Activated T-cell treated with anti-CD3 and anti-CD28 coated beads, Interleukin-2, amount 50 U/mL, for 48 hours (primary cell): ENCODE data around the gene KRTAP10-8.
"Not testable (repeated sequence)": the region's sequence is repeated elsewhere in the genome, so short reads cannot be mapped to it uniquely, and the experiment has no call there.

ENCODE experiments used
- DNase-seq, 2 experiments: peaks; one replicate each; pipeline ENCODE4 v3.0.0-alpha.2; 2020

The KRTAP10-8 gene, protein sequence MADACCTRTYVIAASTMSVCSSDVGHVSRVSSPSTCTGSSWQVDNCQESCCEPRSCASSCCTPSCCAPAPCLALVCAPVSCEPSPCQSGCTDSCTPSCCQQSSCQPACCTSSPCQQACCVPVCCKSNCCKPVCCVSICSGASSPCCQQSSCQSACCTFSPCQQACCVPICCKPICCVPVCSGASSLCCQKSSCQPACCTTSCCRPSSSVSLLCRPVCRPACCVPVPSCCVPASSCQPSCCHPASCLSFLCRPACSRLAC

DNA sequence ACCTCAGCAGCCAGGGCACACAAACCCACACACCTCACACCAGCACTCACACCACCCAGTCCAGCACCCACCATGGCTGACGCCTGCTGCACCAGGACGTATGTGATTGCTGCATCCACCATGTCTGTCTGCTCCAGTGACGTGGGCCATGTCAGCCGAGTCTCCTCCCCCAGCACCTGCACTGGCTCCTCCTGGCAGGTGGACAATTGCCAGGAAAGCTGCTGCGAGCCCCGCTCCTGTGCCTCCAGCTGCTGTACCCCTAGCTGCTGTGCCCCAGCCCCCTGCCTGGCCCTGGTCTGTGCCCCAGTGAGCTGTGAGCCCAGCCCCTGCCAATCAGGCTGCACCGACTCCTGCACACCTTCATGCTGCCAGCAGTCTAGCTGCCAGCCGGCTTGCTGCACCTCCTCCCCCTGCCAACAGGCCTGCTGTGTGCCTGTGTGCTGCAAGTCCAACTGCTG is at the start of gene KRTAP10-8:
TSS of gene KRTAP10-8 (plus strand) at position 51 of the 458 bp plus-strand sequence. CDS start at position 73, 22 bp downstream.
- DNase-seq: peak in 1 of 2 experiments; percentile 5

DNA sequence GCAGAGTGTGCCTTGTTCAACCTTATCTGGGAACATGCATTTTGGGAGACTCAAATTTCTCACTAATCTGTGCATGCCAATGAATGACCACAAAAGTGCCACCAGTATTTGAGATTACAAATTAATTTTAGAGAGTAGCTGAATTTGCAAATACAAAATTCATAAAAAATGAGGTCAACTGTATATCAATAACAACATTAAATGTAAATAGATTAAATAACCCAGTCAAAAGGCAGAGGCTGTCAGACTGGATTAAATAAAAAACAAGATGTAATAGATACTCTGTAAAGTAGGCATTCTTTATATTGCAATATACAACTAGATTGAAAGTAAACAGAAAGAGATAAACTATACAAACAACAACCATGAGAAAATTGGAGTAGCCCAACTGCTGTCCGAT is 47.8 kb upstream of the KRTAP10-8 start:
- DNase-seq: no peak

DNA sequence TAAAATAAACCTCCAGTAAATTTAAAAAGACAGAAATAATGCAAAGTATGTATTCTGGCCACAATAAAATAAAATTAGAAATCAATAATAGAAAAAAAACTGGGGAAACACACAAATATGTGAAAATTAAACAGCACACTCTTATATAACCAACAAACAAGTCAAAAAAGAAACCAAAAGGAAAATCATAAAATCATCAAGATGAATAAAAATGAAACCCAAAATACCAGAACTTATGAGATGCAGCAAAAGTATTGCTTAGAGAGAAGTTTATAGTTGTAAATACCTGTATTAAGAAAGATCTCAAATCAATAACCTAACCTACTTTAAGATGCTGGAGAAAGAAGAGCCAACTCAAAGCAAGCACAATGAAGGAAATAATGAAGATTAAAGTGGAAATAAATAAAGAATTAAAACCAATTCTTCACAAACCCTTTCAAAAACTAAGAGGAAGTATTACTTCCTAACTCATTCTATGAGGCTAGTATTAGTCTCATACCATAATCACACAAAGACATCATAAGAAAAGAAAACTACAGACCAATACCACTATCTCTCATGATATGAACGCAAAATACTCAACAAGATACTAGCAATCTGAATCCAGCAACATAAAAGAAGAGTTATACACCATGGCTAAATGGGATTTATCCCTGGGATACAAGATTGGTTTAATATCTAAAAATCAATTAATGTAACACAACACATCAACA is 46.8 kb upstream of the KRTAP10-8 start:
- no peak for DNase-seq

DNA sequence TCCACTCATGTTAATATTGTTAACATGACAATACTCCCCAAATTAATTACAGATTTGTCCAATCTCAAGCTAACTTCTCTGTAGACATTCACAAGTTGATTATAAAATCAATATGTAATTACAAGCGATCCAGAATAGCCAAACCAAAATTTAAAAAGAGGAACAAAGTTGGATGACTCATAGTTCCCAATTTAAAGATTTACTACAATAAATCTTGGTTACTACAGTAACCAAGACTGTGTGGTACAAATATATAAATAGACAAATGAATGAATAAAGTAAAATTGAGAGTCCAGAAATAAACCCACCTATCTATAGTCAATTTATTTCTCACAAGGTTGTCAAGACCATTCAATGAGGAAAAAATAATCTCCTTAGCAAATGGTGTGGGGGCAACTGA is 45.5 kb upstream of the KRTAP10-8 start:
- DNase-seq: no peak

DNA sequence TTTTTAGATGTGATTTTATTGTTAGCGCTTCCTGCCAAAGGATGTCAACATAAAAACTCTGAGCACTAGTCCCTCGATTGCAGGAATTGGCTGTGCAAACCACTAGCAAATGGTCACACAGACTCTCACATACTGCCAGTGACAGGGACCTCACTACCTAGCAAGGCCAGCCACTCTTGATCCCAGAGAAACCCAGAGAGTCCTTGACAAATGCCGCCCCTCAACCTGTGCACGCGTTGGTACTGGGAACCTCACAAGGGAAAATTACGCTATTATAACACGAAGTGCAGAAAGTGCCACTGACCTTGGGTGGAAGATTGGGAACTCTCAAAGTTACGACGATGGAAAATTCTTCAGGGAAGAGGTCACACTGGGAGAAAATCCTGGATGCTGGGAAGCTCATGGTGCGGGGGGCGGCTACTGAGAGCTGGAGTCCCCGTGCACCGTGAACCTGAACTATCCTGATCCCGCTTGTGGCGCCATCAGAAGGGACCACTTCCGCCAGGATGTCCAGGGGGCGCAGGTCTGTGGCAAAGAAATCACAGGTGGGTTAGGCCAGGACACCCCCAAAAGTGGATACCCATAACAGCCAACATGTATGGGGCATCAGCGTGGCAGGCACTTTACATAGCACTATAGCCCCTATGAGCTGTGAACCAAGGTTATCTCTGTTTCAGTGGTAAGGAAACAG is 44.3 kb upstream of the KRTAP10-8 start:
- DNase-seq: no peak

DNA sequence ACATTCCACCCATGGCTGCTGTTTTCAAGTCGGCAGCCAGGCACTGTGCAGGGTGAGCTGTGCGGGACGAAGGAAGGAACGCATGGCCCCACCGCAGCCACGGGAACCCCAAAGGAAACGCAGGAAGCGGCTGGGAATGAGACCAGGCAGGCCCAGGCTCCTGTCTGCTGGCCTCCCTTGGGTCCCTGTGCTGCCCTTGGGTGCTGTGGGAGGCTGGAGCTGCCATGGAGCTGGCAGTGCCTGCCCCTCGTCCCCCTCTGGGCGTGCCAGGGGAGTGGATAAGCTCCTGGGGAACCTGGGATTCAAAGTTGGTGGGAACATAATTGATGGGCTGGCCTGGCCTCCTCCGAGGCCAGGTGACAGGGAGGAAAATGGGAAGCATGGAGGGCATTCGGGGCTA is 43.6 kb upstream of the KRTAP10-8 start:
- DNase-seq: no peak

DNA sequence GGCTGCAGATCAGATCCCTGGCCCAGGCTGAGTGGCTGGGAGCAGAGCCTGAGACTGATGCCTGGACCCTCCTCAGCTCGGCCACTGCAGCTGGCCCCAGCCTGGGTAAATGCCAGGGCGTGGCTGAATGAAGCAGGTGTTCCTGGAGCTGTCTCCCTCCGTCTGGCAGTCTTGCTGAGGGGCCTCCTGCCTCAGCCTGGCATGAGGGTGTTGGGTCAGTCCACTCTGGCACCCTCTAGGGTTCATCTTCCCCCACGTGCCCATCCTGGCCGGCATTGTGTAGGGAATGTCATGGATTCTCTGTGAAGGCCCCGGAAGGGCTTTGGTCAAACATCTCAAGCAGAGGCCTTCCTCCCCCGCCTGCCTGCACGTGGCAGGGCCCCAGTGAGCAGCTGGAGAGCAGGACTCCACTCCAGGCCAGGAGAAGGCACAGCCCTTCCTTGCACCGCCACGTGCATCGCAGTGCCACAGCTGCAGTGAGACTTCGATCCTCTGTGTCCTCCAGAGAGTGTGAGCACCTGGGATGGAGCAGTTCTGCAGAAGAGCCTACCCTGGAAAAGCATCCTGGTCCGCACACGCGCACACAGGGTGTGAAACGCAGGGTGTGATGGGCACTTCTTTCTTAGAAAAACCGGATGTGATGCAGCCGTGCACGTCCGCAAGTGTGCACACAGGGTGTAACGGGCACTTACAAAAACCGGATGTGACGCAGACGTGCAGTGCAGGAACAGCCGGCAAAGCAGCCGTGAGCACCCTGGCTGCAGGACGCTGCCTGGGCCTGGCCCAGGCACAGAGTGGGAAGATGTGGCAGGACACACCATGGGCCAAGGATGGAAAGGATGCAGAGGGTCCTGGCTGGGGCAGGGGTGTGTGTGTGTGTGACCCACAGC is 43.0 kb upstream of the KRTAP10-8 start:
- DNase-seq: no peak

DNA sequence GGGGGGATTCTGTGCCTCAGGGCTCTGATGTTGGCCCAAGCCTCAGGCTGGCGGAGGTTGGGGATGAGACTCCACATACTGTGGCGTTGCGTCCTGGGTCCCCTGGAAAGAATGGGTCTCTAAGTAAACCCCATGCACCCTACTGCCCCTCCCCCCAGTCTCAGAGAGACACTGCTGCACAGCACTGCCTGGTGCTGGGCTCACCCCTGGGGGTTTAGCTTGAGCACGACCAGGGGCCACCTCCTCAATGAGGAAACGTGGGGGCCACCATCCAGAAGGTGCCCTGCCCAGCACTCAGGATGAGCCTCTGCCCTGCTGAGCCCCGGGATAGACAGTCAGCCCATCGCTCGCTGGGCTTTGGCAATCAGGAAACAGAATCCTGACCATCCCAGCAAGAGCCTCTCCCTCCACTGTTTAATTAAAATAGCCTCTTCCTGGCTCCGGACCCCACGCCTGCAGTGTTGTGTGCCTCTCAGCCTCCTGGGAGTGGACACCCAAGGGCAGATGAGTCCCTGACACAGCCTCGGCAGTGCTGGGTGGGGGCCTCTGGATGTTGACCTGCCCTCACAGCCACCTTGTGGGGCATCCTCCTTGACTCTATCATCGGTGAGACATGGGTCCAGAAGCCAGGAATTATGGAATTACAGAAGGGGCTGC is 41.9 kb upstream of the KRTAP10-8 start:
- DNase-seq: no peak

DNA sequence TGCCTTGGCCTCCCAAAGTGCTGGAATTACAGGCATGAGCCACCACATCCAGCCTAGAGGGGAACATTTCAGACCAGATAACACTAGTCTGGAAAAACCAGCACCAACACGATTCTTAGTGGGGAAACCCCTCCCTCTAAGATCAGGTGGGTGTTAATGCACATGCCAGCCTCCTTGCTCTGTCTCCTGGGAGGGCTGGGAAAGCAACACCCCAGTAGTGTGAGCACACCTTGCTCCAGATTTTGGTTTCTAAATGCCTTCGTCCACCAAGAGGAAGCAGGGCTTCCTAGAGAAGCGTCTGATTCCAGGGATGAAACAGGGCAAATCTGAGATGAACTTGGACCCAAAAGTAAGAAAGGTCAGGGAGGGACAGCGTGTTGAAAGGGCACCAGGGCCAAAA is 40.6 kb upstream of the KRTAP10-8 start:
- DNase-seq: no peak

DNA sequence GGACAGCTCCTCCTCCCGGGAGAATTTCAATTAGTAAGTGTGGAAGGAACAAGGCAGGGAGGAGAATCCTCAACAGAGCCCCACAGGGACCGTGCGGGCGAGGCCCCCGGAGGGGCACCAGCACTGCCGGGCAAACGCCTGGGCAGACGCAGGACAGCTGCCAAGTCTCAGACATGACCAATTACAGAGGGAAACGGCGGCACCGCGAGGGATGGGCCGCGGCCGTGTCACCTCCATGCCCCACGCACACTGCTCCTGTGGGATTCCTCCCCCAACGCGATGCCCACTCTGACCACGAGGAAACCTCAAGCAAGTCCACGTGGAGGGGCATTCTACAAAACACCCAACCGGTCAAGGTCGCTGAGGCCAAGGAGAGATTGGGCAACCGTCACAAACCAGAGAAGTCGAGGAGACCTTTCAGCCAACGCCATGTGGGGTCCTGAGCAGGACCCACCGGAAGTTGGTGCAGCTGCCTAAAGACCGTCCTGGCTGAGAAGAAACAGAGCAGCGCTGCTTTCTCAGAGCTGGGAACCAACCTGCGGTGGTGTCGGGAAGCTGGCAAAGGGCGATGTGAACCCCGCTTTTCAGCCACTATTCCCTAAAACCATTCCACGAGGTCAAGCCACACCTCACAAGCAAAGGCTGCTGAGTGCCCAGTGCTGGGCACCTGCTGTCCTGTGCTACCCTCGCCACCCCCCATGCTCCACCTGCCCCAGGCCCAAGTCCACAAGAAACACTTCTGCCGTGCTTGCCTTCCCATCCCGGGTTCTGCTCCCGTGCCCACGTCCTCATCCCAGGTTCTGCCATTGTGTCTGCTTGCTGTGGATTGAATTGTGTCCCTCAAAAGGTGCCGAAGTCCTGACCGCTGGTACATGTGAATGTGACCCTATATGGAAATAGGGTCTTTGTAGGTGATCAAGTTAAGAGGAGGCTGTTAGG is 39.8 kb upstream of the KRTAP10-8 start:
- DNase-seq: no peak

DNA sequence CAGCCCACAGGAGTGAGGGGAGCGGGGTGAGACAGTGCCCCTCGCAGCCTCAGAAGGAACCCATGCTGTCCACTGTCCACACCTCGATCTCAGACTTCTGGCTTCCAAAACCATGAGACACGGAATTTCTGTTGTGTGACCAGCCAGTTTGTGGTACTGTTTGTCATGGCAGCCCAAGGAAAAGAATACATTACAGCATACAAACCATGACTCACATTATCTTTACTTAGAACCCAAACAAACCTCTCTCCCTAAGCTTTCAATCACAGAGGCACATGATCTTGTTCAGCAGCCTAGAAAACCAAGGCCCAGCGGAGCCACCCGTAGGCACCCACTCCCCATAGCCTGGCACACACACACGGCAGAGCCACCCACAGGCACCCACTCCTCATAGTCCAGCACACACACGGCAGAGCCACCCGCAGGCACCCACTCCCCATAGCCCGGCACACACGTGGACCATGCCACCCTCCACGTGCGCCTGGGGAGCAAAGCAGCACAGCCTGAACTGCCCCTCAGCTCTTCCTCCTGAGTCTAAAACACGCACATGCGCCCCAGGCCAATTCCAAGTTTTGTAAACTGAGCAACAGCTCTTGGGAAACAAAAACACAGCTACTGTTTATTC is 38.8 kb upstream of the KRTAP10-8 start:
- DNase-seq: no peak

DNA sequence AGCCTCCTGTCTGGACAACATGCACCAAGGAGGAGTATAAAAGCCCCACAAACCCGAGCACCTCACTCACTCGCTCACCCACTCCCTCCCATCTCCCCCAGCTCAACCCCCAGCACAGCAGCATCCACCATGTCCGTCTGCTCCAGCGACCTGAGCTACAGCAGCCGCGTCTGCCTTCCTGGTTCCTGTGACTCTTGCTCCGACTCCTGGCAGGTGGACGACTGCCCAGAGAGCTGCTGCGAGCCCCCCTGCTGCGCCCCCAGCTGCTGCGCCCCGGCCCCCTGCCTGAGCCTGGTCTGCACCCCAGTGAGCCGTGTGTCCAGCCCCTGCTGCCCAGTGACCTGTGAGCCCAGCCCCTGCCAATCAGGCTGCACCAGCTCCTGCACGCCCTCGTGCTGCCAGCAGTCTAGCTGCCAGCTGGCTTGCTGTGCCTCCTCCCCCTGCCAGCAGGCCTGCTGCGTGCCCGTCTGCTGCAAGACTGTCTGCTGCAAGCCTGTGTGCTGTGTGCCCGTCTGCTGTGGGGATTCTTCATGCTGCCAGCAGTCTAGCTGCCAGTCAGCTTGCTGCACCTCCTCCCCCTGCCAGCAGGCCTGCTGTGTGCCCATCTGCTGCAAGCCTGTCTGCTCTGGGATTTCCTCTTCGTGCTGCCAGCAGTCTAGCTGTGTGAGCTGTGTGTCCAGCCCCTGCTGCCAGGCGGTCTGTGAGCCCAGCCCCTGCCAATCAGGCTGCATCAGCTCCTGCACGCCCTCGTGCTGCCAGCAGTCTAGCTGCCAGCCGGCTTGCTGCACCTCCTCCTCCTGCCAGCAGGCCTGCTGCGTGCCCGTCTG is 38.0 kb upstream of the KRTAP10-8 start, which contains the start of gene KRTAP10-4:
TSS of gene KRTAP10-4 (plus strand) at position 100 of the 827 bp plus-strand sequence. CDS start at position 130, 30 bp downstream.
- DNase-seq: not testable (repeated sequence)

DNA sequence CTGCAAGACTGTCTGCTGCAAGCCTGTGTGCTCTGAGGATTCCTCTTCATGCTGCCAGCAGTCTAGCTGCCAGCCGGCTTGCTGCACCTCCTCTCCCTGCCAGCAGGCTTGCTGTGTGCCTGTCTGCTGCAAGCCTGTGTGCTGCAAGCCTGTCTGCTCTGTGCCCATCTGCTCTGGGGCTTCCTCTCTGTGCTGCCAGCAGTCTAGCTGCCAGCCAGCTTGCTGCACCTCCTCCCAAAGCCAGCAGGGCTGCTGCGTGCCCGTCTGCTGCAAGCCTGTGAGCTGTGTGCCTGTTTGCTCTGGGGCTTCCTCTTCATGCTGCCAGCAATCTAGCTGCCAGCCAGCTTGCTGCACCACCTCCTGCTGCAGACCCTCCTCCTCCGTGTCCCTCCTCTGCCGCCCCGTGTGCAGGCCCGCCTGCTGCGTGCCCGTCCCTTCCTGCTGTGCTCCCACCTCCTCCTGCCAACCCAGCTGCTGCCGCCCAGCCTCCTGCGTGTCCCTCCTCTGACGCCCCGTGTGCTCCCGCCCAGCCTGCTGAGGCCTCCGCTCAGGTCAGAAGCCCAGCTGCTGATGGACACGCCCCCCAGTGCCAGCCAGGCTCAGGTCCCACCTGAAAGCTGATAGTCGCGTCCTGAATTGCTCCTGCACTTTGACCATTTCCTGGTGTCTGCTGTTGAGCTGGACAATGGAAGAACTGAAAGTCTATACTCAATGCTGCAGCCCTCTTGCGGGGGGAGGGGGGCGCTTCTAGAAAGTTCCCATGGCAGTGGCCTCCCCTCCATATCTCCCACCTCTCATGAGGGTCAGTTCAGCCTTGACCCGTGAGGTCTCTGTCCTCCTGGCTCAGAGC is 37.2 kb upstream of the KRTAP10-8 start:
- DNase-seq: no peak

DNA sequence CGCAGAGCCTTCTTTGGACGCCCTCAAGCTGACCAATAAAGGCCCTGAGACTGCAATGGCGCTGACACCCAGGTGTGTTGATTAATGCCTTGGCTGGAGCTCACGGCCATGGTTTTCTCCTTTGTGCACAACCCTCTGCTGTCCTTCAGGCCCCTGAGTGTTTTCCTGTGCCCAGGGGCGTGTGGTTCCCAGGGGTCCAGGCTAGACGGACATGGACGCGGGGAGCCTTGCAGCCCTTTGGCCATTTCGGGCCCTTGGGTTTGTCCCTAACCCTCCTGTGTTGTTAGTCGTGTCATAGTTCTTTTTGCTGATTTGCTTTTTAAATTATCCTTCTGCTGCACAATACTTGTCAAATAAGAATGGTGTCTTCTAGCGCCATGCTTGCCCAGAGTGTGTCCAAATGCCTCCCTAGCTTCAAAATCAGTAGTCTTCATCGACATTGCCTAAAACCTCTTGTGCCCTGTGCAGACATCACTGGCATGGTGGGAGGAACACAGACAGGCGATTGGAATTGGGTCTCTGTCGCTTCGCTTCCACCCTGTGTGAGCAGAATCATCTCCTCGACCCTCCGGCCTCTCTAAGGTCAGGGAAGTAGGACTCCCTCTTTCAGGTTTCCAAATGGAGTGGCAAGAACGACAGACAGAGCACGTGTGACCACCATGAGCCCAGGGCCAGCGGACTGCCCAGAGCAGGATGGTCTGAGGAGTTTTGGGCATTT is 36.4 kb upstream of the KRTAP10-8 start:
- no peak for DNase-seq

DNA sequence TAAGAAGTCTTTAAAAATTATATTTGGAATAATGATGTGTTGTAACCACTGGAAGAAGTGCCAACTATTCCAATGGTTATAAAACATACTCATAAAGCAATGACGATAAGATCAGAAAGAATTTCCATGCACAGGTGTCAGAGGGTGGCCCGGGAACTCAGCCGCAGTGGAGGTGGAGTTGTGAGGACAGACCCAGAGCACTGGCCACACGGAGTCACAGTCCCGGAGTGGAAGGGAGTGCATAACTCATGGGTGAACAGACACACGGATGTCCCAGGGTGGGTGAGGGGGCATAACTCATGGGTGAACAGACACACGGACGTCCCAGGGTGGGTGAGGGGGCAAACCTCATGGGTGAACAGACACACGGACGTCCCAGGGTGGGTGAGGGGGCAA is 35.9 kb upstream of the KRTAP10-8 start:
- DNase-seq: no peak

DNA sequence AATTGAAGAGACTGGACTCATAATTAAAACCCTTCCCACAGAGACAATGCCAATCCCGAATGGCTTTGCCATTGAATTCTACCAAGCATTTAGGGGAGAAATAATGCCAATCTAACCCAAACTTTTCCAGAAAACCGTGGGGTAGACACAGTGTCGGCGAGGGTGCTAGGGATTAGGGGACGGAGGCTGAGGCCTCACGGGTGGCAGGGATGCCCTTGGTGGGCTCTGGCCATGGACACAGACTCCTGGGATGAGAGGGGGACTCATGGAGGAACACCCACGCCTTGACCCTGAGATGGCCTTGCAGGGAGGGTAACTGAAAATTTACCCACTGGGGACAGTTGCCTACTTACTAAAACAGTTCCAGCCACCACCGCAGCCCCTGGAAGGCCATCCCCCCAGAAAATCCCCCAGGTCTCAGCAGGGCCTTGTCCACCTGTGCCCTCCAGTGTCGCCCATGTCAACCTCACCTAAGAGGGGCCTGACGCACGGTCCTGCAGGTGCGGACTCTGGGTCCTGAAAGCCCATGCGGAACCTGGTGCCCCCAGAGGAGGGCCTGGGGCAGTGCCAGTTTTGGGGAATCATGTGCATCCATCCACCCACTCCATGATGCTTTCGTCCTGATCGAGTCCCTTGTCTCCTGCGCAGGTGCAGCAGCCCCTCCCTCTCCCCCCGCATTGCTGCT is 33.4 kb upstream of the KRTAP10-8 start:
- no peak for DNase-seq
